ENCODE results near the gene MATN4.

MATN4 gene

DNA sequence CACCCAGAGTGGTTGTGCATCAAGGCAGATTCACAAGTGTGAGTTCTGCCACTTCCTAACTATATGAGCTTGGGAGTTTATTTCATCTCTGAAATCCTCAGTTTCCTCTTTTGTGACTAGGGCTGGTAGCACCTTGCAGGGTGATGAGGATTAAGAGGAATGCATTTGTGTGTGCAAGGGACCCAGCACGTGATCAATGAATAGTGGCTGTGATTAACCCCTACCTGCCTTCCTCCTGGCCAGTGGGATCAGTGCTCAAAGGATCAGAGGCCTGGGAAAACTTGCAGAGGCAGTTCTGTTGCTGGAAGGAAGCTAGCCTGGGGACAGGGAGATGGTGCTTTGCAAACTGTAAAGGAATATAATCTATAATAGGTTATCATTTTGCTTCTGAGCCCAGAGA, 32.9 kb upstream of the MATN4 start:
- no peak for DNase-seq (ENCODE audit: low read depth)

DNA sequence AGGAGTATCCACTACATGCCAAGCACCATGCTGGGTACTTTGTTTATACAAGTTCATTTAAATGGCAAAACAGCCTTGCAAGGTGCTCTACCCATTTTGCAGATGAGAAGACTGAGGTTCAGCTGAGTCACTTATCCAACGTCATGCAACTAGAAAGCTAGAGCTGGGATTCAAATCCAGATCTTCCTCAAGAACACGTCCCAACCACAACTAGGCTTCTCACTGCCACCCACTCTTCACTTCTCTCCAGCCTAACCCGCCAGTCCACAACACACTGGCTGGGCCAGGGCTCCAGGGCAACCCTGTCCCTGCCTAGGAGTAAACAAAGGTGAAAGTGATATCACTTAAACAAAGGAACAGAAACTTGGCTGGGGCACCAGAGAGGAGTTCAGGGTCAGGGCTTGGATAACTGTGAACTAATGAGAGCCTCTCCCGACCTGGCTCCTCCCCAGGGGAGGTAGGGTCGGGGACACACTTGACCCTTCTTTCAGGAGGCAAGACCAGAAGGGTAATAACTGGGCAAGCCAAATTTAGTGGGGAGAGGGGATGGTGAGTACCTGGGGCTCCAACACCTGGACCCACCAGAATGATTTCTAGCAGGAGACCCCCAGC, 32.2 kb upstream of the MATN4 start:
- no peak for DNase-seq (ENCODE audit: low read depth)

DNA sequence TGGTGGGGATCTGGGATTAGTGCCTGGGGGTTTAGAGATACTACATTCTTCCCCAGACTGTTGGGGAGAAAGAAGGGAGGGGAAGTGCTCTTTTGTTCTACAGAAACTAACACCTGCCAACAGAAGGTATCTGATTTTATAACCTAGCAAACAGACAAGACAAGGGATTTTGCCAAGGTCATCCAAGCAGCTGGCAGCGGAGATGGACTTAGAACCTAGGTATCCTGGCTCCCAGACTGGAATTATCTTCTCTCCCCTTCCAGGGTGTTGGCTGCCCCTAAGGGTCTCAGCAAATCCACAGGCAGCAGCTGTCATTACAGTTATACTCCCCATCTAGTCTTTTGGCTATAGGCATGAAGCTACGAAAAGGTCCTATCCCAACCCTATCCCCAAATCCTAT, 31.7 kb upstream of the MATN4 start:
- DNase-seq (ENCODE audit: low read depth), result no peak

DNA sequence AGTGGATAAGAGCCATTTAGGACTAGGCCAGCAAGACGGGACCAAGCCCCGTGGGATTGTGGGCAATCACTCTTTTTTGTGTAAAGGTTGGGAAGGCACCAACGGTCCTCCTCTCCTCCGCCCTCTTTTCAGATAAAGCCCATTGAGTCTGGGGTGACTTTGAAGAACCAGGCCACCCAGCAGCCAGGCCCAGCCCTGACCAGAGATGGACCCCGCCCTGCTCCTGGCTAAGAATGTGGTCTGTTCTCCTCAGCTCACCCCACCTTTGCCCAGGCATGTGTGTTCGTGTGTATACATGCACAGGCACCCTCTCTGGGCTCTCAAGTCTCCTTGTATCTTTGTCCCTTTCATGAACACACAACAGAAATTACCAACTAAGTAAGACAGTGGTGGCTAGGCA, 31.0 kb upstream of the MATN4 start:
- no peak for DNase-seq (ENCODE audit: low read depth)

DNA sequence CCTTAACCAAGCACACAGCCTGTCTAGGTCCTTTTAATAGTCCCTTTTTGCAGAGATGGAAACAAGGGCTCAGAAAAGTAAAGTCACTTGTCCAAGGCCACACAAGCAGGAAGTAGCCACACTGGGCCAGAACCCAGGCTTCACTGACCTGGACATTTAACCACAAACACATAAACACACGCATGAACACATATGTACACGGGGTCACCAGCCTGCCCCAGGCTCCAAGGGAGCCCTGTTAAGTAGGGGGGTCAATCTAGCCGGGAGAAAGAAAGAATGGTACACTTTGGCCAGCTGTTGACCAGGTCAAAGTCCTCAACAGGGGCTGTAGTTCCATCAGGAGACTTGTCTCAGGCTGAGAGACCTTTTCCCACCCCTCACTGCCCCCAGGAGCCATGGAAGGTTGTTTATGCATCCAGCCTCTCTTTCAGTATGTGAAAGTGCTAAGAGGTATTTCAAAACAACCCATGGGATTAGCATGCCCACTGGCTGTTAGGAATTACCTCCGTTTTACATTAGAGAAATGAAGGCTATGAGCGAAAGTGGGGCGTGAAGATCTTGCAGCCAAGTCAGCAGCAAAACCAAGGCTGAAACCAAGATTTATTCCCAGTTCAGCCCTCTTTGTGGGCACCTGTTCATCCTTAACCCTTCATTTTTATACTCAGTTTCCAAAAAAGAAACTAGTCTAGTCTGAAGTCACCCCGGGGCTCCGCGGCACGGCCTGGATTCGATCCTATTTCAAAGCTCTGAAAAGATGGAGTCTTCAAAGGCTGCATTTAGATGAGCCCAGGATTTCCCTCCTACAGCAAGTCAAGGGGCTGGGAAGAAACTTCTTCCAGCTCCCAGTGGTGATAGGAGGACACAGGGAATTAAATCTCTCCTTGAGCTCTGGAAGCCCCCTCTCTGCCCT, 30.3 kb upstream of the MATN4 start:
- no peak for DNase-seq (ENCODE audit: low read depth)

DNA sequence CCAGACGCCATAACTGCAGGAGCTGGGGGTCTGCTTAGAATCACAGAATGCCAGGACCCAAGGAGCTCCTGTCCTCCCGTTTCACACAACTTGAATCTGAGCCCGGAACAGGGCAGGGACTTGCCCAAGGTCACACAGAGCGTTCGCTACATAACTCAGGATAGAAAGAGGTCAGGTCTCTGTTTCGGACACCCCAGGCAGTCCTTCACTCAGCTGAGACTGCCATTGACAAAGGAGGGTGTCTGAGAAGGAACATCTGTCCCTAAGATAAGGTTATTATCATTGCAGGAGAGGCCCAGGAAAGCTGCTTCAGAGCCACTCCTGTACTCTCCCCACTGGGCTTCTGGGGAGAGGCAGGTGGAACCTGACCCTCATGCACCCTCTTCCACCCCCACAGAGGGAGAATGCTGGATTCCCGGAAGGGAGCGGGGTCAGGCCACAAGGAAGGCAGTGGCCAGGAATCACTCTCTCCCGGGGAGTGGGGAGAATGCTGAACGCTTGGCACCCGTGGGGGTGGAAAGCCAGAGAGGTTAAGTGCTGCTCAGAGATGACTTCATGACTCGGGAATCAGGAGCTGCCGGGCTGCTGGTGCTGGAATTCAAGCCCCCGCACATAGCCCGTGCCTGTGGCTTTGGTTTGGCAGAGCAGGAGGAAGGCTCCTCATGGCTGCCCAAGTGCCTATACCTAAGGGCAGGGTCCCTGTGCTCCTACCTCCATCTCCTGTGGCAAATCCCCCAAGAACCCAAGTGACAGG, 29.4 kb upstream of the MATN4 start:
- no peak for DNase-seq (ENCODE audit: low read depth)

DNA sequence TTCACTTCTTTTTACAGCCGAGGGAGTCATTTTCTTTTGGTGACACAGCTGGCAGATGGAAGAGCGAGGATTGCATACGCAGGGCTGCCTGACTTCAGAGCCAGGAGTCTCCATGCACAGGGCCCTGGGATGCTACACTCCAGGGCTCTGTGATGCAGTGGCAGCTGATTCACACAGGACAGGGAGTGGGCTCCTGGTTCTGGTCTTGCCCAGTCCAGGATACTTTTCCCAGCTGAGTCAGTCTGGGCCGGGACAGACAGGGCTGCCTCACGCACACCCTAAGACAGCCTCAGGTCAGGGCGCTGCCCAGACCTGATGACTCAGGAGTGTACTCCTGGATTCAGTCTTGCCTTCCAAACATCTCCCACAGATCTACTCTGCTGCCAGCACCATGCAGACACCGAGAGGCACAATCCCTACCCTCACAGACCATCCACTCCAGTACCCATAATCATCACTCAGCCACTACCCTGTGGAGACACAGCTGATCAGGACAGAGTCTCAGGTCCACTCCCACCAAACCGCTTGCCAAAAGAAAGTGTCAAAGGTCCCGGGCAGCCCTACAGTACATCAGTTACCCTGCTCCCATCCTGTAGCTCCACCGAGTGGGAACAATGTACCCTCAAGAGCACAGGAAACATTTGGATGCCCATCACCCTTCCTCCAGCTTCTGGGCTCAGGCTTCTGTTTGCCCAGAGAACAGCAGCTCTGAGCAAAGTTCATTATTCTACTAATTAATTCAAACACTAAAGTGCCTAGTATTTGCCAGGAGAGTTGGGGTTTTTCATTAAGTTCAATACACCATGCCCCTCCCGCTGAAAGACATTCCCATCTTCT, 28.6 kb upstream of the MATN4 start:
- no peak for DNase-seq (ENCODE audit: low read depth)

DNA sequence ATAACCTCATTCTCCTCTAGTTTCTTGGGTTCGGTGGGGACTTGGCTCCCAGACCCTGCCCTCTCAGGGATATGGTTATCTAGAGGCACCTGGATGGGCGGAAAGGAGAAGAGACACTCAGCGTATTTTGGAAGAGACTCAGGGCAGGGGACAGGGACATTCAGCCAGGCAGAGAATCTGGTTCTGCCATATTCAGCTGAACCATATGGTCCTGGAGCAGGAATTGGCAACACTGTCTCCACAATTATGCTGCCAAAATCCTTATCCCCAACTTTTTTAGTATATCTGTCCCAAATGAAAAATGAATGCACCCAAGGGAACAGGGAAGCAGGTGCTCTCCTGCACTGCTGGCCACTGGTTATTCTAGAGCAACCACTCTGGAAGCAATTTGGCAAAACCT, 22.4 kb upstream of the MATN4 start:
- no peak for DNase-seq (ENCODE audit: low read depth)

DNA sequence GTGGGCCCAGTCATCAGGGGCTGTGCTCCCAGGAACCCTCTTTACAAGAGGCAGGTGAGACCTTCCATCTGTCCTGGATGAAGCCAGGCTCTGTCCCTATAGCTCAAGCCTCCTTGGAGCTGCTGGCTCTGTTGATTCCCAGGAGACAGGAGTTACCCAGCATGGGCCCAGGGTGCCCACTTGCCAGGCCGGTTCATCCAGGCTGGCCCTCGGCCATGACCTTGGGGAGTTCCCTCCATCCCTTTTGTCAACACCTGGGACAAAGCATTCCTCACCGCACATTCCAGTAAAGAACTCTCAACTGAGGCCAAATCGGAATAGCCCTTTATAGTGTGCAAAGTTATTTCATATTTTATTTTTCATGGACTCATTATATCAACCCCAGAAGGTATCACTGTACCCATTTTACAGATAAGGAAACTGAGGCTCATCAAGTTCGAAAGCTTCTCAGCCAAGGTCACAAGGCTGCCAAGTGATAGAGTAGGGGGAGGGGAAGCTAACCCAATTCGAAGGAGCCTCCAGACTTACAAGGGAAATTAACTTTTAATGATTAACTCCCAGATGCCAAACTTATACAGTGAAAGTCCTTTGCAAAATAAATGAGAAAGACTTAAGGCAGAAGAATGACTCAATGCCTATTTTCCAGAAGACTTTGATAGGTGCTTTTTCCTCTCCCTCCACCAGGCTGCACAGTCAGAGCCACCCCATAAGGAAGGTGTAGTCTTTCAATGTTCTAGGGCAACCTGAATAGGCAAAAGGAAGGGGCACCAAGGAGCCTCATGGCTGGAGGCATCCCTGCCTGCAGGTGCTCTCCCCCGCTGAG, 21.6 kb upstream of the MATN4 start:
- no peak for DNase-seq (ENCODE audit: low read depth)

DNA sequence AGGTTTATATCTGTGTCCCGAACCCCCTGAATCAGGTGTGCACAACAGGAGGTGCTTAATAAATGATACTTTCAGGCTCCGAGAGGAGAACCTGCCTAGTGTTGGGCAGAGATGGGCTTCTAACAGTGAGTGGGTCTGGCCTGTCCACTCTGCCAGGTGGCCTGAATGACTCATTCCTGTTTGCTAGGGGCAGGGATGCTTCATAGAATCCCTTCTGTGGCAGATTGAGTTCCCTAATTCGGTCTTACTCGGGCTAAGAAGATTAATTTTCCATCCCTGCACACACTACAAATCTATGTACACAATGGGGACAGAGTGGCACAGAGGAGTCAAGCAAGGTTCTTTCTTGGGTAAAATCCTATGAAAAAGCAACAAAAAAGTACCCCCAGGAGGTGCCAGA, 20.4 kb upstream of the MATN4 start:
- DNase-seq (ENCODE audit: low read depth), result no peak

DNA sequence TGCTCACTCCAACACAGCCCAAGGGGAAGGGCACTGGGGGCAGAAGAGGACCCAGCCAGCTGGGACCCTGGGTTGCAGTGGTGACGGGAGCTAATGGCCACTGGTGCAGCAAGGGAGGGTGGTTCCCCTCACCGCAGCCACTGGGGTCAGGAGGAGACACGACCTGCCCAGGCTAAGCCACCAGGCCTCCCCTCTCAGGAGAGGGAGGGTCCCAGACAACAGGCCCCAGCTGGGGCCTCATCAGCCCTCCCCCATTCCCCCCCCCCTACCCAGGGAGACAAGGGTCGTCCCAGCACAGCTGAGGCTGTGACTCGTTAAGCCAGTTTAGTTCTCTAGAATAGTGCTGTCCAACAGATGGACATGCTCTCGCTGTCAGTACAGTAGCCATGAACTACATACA, 17.3 kb upstream of the MATN4 start:
- DNase-seq (ENCODE audit: low read depth), result no peak

DNA sequence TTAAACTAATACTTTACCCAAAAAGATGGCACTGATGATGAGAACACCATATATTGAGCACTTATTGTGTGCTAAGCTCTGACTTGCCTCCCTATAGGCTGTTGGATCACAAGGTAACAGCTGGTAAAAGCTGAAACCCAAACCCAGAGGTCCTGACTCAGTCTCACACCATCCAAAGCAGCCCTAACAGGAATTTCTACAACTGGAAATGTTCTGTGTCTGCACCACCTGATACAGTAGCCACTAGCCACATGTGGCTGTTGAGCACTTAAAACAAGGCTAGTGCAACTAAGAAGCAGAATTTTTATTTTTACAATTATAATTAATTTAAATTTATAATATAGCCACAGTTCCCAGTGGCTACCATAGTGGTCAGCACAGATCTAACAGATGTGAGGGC, 15.6 kb upstream of the MATN4 start:
- DNase-seq (ENCODE audit: low read depth), result no peak

DNA sequence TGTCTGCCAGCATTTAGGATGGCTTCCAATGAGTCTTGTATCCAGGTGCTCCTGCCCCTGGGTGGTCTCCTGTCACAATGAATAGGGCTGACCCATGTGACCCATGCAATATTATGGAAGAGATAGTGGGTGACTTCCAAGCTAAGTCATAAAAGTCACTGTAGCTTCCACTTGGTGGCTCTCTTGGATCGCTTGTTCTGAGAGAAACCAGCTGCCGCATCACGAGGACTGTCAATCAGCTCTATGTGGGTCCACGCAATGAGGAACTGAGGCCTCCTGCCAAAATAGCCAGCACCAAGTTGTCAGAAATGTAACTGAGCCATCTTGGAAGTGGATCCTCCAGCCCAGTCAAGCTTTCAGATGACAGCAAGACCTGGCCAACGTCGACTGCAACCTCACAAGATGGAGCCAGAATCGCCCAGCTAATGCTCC, 14.9 kb upstream of the MATN4 start:
- no peak for DNase-seq (ENCODE audit: low read depth)

DNA sequence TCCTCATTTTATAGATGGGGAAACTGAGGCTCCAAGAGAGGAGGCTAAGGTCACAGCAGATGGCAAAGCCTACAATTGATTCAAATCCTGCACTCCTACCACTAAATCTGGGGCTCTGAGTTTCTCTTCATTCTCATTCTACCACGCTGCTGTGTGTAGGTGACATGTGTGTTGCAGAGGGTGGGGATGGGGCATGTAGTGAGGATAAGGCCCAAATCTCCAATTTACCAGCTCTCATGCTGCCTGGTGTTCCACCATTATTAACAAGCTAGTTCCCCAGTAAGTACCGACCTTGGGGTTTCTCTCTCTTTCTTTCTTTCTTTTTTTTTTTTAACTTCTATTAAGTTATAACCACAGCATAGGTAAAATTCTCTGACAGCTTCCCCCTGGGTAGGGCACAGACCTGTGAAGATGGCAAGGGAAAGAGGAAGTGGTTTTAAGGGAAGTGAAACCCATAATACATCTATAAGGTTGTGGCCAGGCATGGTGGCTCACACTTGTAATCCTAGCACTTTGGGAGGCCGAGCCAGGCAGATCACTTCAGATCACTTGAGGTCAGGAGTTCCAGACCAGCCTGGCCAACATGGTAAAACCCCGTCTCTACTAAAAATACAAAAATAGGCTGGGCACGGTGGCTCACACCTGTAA, 13.0 kb upstream of the MATN4 start:
- DNase-seq (ENCODE audit: low read depth), result no peak

DNA sequence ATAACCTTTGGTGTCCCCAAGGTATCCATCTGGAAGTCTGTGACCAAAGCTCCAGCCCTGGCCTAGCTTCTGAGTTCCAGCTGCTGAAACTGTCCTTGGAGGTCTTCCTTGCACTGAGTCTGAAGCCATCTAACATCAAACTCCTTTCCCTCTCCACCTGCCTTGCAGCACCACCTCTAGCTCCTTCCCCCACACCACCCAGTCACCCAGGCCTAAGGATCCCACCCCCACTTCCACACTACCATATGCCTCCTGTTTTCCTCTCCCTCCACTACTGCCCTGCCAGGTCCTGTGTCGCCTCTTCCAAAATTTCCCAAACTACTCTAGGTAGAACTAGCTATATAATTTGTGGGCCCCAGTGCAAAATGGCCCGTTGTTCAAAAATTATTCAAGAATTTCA, 10.8 kb upstream of the MATN4 start:
- no peak for DNase-seq (ENCODE audit: low read depth)

DNA sequence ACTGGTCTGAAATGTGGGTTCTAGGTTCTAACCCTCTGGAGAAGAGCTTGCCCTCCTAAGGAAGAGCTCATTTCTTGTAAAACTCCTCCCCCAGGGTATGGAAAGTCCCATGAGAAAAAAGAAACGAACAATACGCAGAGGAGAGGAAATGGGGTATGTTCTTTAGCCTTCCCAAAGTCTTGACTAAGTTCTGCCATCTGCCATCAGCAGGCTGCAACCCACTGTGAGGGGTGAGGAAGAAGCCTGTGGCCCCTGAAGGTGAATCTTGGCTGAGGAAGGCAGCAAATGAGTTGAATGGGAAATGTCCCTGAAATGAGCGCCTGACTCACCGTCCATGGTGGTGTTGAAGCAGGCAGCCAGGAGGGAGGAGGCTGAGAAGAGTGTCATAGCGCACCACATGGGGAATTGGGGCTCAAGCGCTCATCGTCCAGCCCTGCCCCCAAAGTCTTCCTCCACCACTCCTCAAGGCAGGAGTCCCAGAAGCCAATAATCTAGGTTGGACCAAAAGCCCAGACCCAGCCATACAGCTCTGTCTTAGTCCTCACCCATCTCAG, 10.4 kb upstream of the MATN4 start:
- no peak for DNase-seq (ENCODE audit: low read depth)

DNA sequence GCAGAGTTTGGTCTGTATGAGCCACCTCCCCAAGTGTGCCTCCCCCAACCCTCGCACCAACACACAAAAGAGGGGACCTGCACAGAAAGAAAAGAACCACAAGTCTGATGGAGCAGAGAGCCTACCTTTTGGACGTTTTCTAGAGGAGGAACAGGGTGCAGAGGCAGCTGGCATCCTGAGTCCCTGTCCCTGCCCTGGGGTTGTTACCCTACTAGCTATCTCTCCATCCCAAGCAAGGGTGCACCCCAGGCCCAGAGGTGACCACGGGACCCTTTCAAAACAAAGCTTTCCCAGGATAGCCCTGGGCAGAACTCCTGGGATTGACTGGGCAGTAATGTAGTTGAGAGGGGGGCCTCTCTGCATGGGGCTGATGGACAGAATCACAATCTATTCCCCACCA, 9.7 kb upstream of the MATN4 start:
- DNase-seq (ENCODE audit: low read depth), result no peak

DNA sequence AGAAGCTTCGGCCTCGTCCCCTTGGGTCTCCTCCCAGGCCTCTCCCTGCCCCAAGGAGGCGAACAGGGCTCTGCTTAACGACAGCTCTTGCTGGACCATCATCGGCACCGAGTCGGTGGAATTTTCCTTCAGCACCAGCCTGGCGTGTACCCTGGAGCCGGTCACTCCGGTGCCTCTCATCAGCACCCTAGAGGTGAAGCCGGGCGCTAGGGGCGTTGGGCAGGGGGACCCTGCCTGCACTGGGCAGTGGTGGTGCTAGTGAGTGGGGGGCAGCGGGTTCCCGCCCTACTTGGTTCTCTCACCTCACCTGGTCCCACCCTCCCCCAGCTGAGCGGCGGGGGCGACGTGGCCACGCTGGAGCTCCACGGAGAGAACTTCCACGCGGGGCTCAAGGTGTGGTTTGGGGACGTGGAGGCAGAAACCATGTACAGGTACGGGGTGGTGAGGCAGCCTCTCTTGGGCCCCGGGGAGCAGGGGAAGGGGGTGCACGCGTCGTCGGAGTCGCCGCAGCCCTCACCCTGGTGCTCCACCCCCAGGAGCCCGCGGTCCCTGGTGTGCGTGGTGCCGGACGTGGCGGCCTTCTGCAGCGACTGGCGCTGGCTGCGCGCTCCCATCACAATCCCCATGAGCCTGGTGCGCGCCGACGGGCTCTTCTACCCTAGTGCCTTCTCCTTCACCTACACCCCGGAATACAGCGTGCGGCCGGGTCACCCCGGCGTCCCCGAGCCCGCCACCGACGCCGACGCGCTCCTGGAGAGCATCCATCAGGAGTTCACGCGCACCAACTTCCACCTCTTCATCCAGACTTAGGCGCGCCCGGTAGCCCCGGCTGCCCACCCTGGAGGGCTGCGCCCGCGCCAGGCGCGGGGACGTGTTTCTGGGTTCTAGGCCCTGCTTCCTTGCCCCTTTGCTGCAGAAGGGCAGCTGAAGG, 8.3 kb upstream of the MATN4 start:
- DNase-seq (ENCODE audit: low read depth), result no peak

DNA sequence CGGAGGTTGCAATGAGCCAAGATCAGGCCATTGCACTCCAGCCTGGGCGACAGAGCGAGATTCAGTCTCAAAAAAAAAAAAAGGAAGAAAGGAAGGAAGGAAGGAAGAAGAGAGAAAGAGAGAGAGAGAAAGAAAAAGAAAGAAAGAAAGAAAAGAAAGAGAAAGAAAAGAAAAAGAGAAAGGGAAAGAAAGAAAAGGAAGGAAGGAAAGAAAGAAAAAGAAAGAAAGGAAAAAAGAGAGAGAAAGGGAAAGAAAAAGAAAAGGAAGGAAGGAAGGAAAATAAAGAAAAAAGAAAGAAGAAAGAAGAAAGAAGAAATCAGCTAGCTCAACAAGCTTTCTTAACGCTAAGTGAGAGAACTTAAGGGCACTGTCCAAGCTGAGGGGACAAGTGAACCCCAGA, 7.6 kb upstream of the MATN4 start:
- no peak for DNase-seq (ENCODE audit: low read depth)

All from T-helper 22 cell (primary cell).